ENCODE results near the gene GRM4.
A peak's percentile ranks its signal among the peaks of the same experiment; 100 is the strongest.

GRM4 gene

DNA sequence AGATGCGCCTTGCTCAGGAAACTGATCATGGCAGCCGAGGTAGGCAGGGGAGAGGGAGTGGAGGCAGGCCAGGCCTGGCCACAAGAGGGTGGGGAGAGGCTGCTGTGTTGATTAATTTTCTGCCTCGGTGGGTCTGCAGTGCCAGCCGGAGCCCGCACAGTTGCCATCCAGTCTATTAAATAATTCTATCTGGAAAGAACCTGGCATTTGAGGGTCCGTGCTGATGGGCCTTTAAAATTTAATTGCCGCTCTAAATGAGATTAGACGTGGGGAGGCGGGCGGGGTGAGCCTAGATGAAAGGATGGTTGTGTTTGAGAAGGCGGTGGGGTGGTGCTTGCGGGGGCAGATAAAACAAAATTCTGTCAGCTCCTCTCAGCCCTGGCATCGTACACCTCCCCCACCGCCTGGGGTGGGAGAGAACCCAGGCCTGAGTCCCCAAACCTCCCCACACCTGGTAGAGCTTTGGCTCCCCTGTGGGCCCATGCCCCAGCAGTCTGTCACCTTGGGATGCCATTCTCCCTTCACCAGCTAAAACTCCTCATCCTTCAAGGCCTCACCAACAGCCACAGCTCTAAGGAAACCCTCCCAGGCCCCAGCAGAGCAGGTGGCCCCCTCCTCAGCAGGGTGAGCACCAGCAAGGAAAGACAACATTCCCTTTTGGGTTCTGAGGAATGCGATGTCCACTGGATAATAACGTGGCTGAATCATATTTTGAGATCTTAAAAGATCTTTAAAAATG, 167.3 kb downstream of the GRM4 start:
- H3K27me3 ChIP-seq (ENCODE audit: insufficient read depth, low read length), result peaks cover 25% of the 10 kb centered on the region
- no peaks in the 10 kb centered on the region for H3K9me3 ChIP-seq (ENCODE audit: insufficient read depth, low read depth, low read length)
- H3K36me3 ChIP-seq (ENCODE audit: insufficient read depth, low read length), result no peaks in the 10 kb centered on the region
- no peak overlapping the region for H3K9ac ChIP-seq (ENCODE audit: low read depth, low read length)
- H3K27ac ChIP-seq (ENCODE audit: low read depth, low read length), result no peak overlapping the region
- 90% methylated on average over 16 of the region's 16 CpGs for WGBS
- H3K4me1 ChIP-seq (ENCODE audit: insufficient read depth, low read length), result 0 out of 2 replicates have a peak, but pooled peaks cover 3% of the 10 kb centered on the region
- H3K4me3 ChIP-seq (ENCODE audit: low read length), result no peak overlapping the region

DNA sequence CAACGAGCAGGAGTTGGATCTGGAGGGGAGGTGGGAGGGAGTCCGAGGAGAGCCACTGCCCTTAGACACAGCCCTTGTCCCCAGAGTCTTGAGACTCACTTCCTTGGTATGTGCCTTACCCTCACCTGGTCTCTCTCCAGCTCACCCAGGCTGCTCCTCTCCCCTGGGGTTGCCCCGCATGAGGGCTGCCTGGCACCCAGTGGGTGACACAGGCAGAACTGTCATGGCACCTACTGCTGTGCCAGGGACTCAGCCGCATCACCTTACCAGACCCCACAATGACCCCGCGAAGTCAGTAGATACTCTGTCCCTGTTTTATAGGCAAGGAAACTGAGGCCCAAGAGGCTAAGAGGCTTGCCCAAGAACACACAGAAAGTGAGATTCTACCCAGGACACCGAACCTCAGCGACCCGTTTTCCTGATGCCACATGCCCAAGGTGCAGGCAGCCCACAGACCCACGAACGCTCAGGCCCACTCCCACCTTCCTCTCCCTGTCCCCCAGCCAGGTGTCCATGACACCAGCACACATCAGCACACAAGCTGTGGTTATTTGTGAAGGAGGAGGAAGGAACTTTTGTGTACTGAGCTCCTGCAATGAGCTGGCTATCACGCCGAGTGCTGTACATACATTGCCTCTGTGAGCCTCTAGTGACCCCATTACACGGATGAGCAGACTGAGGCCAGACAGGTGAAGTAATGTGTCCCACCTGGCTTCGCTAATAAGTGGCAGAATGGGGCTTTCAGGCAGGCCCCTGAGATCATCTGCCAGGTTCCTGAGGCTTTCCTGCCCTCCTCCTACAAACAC, 168.1 kb downstream of the GRM4 start:
- H3K4me1 ChIP-seq (ENCODE audit: insufficient read depth, low read length), result 0 out of 2 replicates have a peak, but pooled peaks cover 3% of the 10 kb centered on the region
- no peak overlapping the region for H3K27ac ChIP-seq (ENCODE audit: low read depth, low read length)
- H3K9me3 ChIP-seq (ENCODE audit: insufficient read depth, low read depth, low read length), result no peaks in the 10 kb centered on the region
- no peak overlapping the region for H3K4me3 ChIP-seq (ENCODE audit: low read length)
- H3K27me3 ChIP-seq (ENCODE audit: insufficient read depth, low read length), result peaks cover 25% of the 10 kb centered on the region
- H3K9ac ChIP-seq (ENCODE audit: low read depth, low read length), result no peak overlapping the region
- 90% methylated on average over 15 of the region's 15 CpGs for WGBS
- no peaks in the 10 kb centered on the region for H3K36me3 ChIP-seq (ENCODE audit: insufficient read depth, low read length)

DNA sequence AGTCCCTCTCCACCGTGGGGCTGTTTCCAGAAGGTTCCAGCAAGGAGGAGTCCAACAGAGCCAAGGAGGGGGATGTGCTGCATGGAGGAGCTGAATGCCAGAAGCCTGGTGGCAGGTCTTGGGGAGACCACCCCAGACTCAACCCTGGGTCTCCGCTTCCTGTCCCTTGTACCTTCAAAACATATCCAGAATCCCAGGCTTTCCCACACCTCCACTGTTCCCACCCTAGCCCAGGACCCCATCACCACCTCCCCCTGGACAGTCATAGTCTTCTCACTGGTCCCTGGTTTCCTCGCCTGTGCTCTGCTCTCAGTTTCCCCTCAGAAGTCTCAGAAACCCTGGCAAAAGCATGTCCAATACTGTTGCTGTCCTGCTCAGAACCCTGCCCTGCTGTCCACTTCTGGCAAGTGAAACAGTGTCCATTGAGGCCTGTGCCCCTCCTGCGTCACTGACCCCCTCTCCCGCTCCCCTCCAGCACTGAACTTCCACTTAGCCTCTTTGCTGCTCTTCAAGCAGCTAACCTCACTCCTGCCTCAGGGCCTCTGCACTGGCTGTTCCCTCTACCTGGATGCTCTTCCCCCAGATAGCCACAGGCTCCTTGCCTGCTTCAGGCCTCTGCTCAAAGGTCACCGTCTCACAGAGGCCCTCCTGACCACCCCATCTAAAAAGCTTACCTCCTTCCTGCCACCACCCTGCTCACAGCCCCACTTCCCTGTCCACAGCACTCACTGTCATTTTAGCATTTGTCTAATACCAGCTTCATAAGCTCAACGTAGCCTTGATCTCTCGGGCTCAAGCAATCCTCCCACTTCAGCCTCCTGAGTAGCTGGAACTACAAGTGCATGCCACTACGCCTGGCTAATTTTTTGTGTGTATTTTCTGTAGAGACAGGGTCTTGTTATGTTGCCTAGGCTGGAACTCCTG, 169.2 kb downstream of the GRM4 start:
- Histone ChIP-seq H3K9me3 (ENCODE audit: insufficient read depth, low read depth, low read length) (peaks cover 7% of the 10 kb centered on the region; the same call in 1 of the 2 replicates), H3K27ac (ENCODE audit: low read depth, low read length) (no peak overlapping the region), H3K36me3 (ENCODE audit: insufficient read depth, low read length) (no peaks in the 10 kb centered on the region), H3K4me3 (ENCODE audit: low read length) (peak overlapping the region; percentile 68), H3K9ac (ENCODE audit: low read depth, low read length) (peak overlapping the region; percentile 24; the same call in 1 of the 2 replicates), H3K4me1 (ENCODE audit: insufficient read depth, low read length) (0 out of 2 replicates have a peak, but pooled peaks cover 3% of the 10 kb centered on the region), H3K27me3 (ENCODE audit: insufficient read depth, low read length) (peaks cover 25% of the 10 kb centered on the region)
- 86% methylated on average over 9 of the region's 9 CpGs for WGBS

DNA sequence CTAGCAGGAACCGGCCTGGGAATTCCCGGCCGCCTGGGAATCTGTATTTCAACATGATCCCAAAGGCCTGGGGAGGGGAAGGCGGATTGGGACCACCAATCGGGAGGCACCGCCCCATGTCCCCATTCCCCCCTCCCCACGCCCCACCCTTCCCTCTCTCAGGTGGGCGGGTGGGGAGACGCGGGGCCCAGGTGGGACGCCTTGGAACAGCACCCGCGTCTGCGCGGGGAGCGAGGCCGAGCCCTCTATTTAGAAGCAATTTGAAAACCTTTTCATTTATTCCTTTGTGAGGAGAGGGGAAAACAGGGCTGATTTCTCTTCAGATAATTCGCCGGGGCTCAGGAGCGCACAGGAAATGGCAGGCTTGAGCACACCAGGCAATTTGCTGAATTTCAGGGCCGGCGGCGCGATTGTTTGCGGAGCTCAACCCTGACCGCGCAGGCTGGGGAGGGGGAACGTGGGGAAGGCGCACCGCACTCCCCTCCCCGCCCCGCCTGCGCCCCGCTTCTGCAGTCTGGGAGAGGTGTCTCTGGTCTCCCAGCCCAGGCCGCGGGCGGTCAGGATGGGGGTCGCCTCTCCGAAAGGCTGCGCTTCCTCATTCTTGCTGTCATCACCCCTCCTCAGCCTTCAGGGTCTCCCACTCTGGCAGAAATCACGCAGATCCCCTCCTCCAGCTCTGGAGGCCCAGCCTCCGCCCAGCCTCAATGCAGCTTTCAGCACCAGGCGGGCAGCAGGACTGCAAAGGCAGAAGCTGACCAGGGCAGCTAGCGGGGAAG, 170.0 kb downstream of the GRM4 start:
- peaks cover 25% of the 10 kb centered on the region for H3K27me3 ChIP-seq (ENCODE audit: insufficient read depth, low read length)
- H3K27ac ChIP-seq (ENCODE audit: low read depth, low read length), result no peak overlapping the region; the same call in 1 of the 2 replicates
- no peaks in the 10 kb centered on the region for H3K36me3 ChIP-seq (ENCODE audit: insufficient read depth, low read length)
- peak overlapping the region; percentile 68 for H3K4me3 ChIP-seq (ENCODE audit: low read length)
- peak overlapping the region; percentile 24 for H3K9ac ChIP-seq (ENCODE audit: low read depth, low read length)
- peaks cover 7% of the 10 kb centered on the region; the same call in 1 of the 2 replicates for H3K9me3 ChIP-seq (ENCODE audit: insufficient read depth, low read depth, low read length)
- 0 out of 2 replicates have a peak, but pooled peaks cover 3% of the 10 kb centered on the region for H3K4me1 ChIP-seq (ENCODE audit: insufficient read depth, low read length)
- 13% methylated on average over 37 of the region's 44 CpGs for WGBS

DNA sequence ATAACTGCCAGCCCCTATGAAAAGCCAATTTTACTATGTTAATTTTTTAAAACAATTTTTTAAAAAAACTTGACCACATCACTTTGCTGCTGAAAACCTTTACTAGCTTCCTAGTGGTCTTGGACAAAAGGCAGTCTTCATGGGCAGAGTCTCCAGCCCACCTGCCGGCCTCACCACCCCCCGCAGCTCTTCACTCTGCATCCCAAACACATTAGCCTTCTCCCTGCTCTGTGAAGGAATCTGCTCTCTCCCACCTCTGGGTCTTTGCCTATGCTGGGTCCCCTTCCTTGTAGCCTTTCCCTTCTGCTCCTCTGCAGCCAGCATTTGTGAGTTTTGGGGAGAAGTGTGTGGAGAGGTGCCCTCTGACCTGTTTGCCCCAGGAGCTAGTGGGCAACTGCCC, 171.4 kb downstream of the GRM4 start:
- Histone ChIP-seq H3K4me1 (ENCODE audit: insufficient read depth, low read length) (0 out of 2 replicates have a peak, but pooled peaks cover 3% of the 10 kb centered on the region), H3K9ac (ENCODE audit: low read depth, low read length) (no peak overlapping the region), H3K36me3 (ENCODE audit: insufficient read depth, low read length) (no peaks in the 10 kb centered on the region), H3K27ac (ENCODE audit: low read depth, low read length) (no peak overlapping the region), H3K4me3 (ENCODE audit: low read length) (no peak overlapping the region), H3K27me3 (ENCODE audit: insufficient read depth, low read length) (peaks cover 25% of the 10 kb centered on the region), H3K9me3 (ENCODE audit: insufficient read depth, low read depth, low read length) (peaks cover 7% of the 10 kb centered on the region; the same call in 1 of the 2 replicates)
- WGBS, result 10% methylated on average over 2 of the region's 2 CpGs

DNA sequence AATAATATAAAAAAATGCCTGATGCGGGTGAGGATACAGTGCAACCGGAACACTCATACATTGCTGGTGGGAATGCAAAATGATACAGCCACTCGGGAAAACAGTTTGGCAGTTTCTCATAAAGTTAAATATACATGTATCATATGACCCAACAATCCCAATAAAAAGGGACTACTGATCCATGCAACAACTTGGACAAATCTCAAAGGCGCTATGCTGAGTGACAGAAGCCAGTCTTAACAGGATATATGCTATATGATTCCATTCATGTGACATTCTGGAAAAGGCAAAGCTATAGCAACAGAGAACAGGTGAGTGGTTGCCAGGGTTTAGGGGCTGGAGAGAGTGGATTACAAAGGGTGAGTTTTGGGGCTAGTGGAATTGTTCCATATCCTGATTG, 171.9 kb downstream of the GRM4 start:
- Histone ChIP-seq H3K27ac (ENCODE audit: low read depth, low read length) (no peak overlapping the region), H3K27me3 (ENCODE audit: insufficient read depth, low read length) (peaks cover 25% of the 10 kb centered on the region)
- WGBS, result 98% methylated on average over 4 of the region's 4 CpGs

DNA sequence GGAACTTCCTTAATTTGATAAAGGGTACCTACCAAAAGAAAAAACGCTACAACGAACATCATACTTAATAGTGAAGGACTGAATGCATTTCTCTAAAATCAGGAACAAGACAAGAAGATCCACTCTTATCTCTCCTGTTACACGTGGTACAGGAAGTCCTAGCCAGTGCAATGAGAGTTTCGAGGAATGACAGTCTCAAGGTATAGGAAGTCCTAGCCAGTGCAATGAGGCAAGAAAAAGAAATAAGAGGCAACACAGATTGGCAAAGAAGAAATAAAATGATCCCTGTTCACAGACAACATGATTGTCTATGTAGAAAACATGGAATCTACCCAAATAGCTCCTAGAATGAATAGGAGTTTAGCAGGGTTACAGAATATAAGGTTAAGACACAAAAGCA, 174.3 kb downstream of the GRM4 start:
- Histone ChIP-seq H3K27ac (ENCODE audit: low read depth, low read length) (no peak overlapping the region), H3K4me1 (ENCODE audit: insufficient read depth, low read length) (0 out of 2 replicates have a peak, but pooled peaks cover 3% of the 10 kb centered on the region)
- 90% methylated on average over 3 of the region's 4 CpGs for WGBS

More for the DNA sequence above, 171.9 kb downstream of the GRM4 start:
- H3K4me3 ChIP-seq (ENCODE audit: low read length), result no peak overlapping the region
- H3K4me1 ChIP-seq (ENCODE audit: insufficient read depth, low read length), result 0 out of 2 replicates have a peak, but pooled peaks cover 3% of the 10 kb centered on the region
- H3K9ac ChIP-seq (ENCODE audit: low read depth, low read length), result no peak overlapping the region
- H3K9me3 ChIP-seq (ENCODE audit: insufficient read depth, low read depth, low read length), result peaks cover 7% of the 10 kb centered on the region; the same call in 1 of the 2 replicates
- H3K36me3 ChIP-seq (ENCODE audit: insufficient read depth, low read length), result no peaks in the 10 kb centered on the region

More for the DNA sequence above, 174.3 kb downstream of the GRM4 start:
- Histone ChIP-seq H3K9ac (ENCODE audit: low read depth, low read length) (no peak overlapping the region), H3K9me3 (ENCODE audit: insufficient read depth, low read depth, low read length) (peaks cover 7% of the 10 kb centered on the region; the same call in 1 of the 2 replicates), H3K4me3 (ENCODE audit: low read length) (no peak overlapping the region), H3K27me3 (ENCODE audit: insufficient read depth, low read length) (peaks cover 16% of the 10 kb centered on the region), H3K36me3 (ENCODE audit: insufficient read depth, low read length) (no peaks in the 10 kb centered on the region)

Data from HUES64 (cell line).